Right renal pelvis (tissue), 4 donors: ENCODE measurements around the gene SUSD3. TPM values are rescaled to one million over a fixed set of nuclear protein-coding genes. Genes with fewer than 3 reads are reported as not detected.
"Not testable (repeated sequence)": the region's sequence is repeated elsewhere in the genome, so short reads cannot be mapped to it uniquely, and the experiment has no call there.

Experiments
- DNase-seq, 4 donors: peaks; one replicate each; pipeline ENCODE4 v3.0.0-alpha.2; 2013; ENCODE audit warnings: low read depth in 4 of 4, low spot score in 3 of 4, missing footprints in 1 of 4
- polyA plus RNA-seq, 4 donors: library from polyadenylated mRNA; unstranded; fragments of 120-200 nt; gene quantifications; one replicate each; pipeline ENCODE4 v1.2.1, GENCODE V29; 2013; ENCODE audit not compliant: insufficient read length in 4 of 4

SUSD3 gene
- polyA plus RNA-seq, 4 donors = 7.3 to 12.0 (median 8.5) TPM

- no peak for DNase-seq
Observed at GRCh38 chr9:93108291-93109041, 50.0 kb downstream of the SUSD3 start.

GRCh38 chr9:93110311-93110855, 51.9 kb downstream of the SUSD3 start:
- DNase-seq = no peak

- DNase-seq = no peak
Observed at GRCh38 chr9:93111001-93111370, 52.5 kb downstream of the SUSD3 start.

DNA sequence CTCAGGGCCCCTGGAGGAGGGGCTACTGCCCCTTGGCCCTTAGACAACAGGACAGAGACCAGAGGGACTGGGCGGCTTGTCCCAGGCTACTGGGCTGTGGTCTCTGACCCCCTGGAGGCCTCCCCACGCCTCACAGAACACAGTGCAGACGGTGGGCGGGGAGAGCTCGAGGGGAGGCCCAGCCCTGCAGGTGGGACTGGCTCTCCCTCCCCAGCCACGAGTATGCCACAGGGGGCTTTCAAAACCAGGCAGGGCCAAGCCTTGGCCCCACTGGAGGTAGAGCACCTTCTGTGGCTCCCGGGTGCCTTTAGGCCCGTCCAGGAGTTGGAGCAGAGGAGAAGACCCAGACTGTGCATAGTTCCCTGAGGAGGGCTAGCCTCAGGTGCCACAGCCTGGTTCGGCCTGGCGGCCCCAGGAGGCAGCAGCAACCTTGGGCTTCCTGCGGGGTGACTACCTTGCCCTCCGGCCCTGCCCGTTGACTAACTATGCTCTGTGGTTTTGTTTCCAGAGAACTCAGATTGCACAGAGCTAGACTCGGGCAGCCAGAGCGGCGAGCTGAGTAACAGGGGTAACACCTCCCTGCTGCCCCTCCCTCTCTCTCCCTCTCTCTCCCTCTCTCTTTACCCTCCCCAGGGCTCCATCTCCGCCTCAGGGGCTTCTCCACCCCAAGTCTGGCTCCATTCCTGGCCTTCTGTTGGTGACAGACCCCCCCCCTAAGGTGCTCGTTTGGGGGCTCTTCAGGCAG, 53.0 kb downstream of the SUSD3 start:
- DNase-seq = no peak

DNA sequence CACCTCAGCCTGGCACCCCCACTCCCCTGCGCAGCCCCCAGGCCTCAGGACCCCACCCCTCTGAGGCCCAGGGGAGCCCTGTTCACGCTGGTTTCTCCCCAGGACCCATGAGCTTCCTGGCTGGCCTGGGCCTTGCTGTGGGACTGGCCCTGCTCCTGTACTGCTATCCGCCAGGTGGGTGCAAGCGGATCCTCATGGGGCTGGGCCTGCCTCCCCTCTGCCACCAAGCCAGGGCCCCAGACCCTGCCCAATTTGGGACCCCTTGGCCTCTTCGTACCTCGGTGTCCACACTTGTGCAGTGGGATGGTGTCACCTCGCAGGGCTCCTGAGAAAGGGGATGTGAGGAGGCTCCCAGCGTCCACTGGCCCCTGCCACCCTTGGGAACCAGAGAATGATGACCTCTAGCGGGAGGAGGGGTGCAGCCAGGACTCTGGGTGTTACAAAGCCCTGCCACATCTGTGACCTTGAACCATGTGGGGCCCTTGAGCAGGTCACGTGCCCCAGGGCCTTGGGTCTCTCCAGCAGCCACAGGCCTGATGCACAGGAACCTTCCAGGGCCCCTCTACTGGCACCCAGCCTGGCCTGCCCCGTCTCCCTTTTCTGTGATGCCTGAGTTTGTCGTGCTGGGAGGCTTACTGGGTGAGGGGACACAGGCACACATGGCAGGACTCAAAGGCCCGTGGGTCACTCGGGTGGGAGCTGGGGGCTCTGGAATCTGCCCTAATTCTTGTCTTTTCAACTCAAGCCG, 53.8 kb downstream of the SUSD3 start:
- no peak for DNase-seq

DNA sequence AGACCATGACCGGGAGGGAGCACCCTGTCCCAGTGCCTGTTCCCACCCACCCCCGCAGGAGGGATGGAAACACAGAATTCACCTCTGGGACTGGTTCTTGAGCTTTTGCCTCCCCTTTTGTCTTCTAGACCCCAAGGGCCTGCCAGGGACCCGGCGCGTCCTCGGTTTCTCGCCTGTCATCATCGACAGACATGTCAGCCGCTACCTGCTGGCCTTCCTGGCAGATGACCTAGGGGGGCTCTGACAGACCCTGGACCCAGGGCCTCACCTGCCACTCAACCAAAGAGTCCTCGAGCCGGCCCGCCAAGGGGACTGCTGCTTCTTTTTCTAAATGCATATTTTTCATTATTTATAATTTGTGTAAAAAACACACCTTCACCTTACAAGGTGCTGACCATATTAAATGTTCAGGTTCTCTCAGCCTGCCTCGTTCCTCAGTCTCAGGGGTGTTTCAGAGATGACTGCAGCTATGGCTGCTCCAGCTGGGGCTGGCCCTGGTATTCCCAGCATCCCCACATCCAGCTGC, 54.4 kb downstream of the SUSD3 start:
- no peak for DNase-seq

DNA sequence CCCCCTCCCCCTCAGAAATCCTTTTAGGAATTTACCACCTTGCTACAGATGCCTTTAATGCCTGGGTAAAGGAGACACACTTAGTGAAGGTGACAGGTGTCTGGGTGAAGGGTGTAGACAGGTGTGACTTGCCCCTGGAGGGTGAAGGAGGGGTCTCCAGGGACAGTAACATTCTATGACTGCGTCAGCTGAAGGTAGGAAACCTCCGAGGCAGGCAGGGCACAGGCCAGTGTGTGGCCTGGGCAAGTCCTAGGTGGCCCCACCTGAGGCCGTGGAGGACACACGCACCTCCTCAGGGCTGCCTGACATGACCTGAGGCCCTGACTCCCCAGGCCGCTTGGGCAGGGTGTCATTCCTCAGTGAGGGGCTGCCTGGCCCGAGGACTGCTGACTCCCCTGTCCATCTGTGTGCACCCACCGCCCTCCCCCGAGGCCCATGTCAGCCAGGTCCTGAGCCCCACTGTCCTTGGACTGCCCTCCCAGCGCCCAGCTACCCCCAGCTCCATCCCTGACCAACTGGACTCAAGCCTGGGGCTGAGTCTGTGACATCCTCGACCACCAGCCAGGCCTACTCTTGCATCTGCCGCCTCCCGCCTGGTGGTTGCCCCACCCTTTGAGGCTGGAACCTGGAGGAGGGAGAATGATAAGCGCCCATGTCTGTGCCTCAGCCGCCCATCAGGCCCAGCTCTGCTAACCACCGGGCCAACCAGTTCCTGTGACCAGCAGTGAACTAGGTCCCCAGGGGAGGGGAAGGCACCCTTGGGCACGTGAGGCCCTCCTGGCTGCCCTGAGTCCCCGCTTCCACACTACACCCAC, 55.9 kb downstream of the SUSD3 start:
- DNase-seq = no peak

- DNase-seq = no peak
Observed at GRCh38 chr9:93114984-93115335, 56.5 kb downstream of the SUSD3 start.

- DNase-seq = no peak
Observed at GRCh38 chr9:93115486-93116071, 57.1 kb downstream of the SUSD3 start.

GRCh38 chr9:93116072-93116961, 57.8 kb downstream of the SUSD3 start:
- no peak for DNase-seq

GRCh38 chr9:93117521-93117920, 59.0 kb downstream of the SUSD3 start:
- not testable (repeated sequence) for DNase-seq

DNA sequence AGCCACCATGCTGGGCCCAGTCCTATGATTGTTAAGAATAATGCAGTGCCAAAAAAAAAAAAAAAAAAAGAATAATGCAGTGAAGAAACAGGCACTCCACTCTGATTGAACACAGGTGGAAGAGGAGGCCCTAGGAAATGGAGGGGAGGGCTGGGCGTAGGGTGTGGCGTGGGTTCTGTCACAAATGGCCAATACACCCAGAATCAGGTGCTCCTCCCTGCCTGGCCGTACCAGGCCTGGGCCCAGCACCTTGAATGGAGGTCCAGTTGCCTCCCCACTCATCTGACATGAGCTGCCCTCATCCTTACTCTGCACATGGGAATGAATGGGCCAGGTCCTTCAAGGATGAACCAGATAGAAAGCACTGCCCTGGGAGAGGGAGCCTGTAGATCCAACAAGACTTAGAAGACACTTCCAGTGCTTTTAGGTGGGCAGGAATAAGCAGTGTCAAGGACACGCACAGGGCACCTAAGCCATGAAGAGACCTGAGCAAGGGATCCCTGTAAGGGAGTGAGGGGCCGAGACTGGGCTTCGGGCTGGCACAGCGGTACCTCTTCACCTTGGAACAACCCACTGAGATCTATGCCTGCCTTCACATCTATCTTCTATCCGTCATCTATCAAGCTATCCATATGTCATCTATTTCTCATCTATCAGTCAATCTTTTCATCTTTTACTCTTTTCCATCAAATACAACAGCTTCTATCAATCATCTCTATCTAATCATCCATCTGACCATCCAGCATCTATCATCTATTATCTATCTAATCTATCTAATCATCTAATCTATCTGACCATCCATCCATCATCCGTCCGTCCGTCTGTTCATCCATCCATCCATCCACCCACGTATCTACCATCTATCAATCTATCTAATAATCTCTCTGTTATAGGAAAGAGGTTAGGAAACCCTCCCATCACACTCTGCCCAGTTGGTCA, 59.7 kb downstream of the SUSD3 start:
- no peak for DNase-seq

DNA sequence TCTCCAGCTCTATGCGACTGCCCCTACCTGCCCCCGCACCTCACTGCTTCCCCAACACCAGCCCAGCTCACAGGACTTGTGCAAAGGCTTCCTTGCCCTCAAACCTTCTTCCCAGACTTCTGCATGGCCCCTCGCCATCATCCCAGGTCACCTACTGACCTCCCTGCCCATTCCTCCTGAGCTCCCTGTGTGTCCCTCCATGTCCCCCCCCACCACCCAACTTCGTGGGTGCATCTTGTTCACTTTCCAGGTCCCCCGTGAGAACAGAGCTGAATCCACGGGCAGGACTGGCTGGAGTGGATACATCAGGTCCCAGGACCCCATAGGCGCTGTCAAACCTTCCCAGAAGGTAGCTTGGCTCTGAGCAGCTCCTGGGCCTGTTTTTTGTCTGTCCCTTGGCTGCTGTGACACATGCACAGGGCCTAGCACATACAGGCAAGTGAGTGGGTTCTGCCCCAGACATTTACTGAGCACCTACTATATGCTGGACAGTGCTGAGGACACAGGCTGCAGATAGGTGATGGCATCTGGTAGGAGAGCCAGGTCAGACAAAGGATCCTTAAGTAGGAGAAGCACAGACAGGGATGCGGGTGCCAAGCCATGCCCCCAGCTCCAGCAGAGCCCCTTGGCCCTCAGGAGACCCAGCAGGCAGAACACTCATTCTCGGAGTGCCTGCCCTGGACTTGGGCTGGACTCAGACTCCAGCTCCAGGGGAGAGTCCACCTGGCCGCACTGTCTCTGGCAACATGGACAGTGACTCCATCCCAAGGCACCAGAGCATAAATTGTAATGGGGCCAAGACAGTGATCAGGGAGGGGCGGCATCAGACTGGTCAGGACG, 60.6 kb downstream of the SUSD3 start:
- no peak for DNase-seq

- no peak for DNase-seq
Observed at GRCh38 chr9:93119703-93119952, 61.1 kb downstream of the SUSD3 start.

GRCh38 chr9:93119953-93120845, 61.7 kb downstream of the SUSD3 start:
- DNase-seq = no peak

DNA sequence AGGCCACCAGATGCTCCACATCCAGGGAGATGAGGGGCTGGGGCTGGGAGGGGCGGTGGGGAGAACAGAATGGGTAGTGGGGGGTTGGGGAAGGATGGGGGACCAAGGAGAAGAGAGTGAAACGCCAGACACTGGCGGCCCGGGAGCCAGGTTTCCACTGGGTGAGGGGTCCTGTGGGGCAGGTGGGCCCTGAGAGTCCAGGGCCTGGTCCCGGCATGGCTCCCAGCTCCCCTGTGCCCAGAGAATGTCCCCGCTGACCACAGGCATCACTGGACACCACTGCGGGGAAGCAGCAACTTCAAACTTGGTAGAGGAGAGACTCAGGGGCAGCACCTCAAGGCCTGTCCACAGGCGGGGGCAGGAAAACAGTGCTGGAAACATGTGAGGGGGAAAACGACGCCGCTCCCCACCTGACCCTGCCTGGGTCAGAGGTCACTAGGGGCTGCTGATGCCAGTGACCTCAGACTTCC, 62.4 kb downstream of the SUSD3 start:
- DNase-seq = no peak
